Panc1 (cell line): ENCODE measurements around the gene CTSA.

Experiments
- SIN3A ChIP-seq: IDR thresholded peaks from 2 replicates; pipeline ENCODE4 v1.6.1; 2012; ENCODE audit warnings: low read depth, mild to moderate bottlenecking, low read length, moderate library complexity, borderline replicate concordance; ENCODE audit not compliant: insufficient read depth
- TF ChIP-seq, protein P1 (sequence below): fragments of 450-650 bp; IDR thresholded peaks from 2 replicates; pipeline ENCODE4 v1.5.1; 2017; ENCODE audit warnings: mild to moderate bottlenecking

DNA sequence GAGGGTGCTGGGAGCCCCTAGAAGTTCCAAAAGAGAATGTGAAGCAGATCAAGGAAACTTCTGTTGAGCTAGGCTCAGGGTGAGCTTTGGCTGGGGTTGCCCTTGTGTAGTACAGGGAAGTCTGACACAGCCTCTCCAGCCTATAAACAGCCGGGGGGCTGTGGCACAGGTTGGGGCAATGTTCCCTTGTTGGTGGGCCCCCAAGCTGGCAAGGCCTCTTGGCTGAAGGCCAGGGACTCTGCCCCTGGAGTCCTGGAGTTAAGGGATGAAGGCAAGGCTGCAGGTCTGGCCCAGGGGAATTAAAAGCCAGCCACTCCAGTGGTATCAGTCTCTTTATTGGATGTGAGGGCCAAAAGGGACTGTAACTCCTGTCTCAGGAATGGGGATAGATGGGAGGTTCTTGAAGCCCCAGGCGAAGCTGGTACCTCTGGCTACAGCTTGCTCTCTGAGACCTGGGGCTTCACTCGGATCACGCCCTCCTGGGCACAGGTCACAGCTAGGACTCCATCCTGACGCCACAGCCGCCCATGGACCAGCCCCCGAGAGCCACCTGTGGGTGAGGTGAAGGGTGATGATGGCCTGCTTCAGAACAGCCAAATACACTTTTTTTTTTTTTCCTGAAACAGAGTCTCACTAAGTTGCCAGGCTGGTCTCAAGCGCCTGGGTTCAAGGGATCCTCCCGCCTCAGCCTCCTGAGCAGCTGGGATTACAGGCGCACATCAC is 49.6 kb upstream of the CTSA start:
- TF ChIP-seq, protein P1, sequence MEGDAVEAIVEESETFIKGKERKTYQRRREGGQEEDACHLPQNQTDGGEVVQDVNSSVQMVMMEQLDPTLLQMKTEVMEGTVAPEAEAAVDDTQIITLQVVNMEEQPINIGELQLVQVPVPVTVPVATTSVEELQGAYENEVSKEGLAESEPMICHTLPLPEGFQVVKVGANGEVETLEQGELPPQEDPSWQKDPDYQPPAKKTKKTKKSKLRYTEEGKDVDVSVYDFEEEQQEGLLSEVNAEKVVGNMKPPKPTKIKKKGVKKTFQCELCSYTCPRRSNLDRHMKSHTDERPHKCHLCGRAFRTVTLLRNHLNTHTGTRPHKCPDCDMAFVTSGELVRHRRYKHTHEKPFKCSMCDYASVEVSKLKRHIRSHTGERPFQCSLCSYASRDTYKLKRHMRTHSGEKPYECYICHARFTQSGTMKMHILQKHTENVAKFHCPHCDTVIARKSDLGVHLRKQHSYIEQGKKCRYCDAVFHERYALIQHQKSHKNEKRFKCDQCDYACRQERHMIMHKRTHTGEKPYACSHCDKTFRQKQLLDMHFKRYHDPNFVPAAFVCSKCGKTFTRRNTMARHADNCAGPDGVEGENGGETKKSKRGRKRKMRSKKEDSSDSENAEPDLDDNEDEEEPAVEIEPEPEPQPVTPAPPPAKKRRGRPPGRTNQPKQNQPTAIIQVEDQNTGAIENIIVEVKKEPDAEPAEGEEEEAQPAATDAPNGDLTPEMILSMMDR: no peak
- no peak for TF ChIP-seq SIN3A
